IMR-90 (cell line): ENCODE measurements around the gene POLRMT.

Source experiments
- CEBPB ChIP-seq: IDR thresholded peaks from 2 replicates; pipeline ENCODE4 v1.6.1; 2012; ENCODE audit warnings: low read depth, low read length, improper control_type of control experiment
- CHD1 ChIP-seq: IDR thresholded peaks from 2 replicates; pipeline ENCODE4 v1.6.1; 2012; ENCODE audit warnings: low read depth, low read length, improper control_type of control experiment
- FOS ChIP-seq: fragments of 150-350 bp; IDR thresholded peaks from 2 replicates; pipeline ENCODE4 v1.6.1; 2016; ENCODE audit warnings: low read depth, low read length
- MAFK ChIP-seq: IDR thresholded peaks from 2 replicates; pipeline ENCODE4 v1.6.1; 2012; ENCODE audit warnings: low read depth, low read length, improper control_type of control experiment
- MAZ ChIP-seq: IDR thresholded peaks from 2 replicates; pipeline ENCODE4 v1.6.1; 2012; ENCODE audit warnings: low read depth, mild to moderate bottlenecking, low read length, improper control_type of control experiment, moderate library complexity, borderline replicate concordance
- MXI1 ChIP-seq: IDR thresholded peaks from 2 replicates; pipeline ENCODE4 v1.6.1; 2012; ENCODE audit warnings: low read depth, mild to moderate bottlenecking, low read length, moderate library complexity, borderline replicate concordance
- POLR2A ChIP-seq: IDR thresholded peaks from 2 replicates; pipeline ENCODE4 v1.6.1; 2012; ENCODE audit warnings: mild to moderate bottlenecking, low read depth, low read length
- RCOR1 ChIP-seq: IDR thresholded peaks from 2 replicates; pipeline ENCODE4 v1.6.1; 2012; ENCODE audit warnings: mild to moderate bottlenecking, low read length, improper control_type of control experiment; ENCODE audit not compliant: insufficient replicate concordance
- RFX5 ChIP-seq: IDR thresholded peaks from 2 replicates; pipeline ENCODE4 v1.8.0; 2012; ENCODE audit warnings: low read depth, mild to moderate bottlenecking, low read length, moderate library complexity
- SMC3 ChIP-seq: fragments of 150-350 bp; IDR thresholded peaks from 2 replicates; pipeline ENCODE4 v1.6.1; 2016; ENCODE audit warnings: low read depth, mild to moderate bottlenecking, antibody characterized with exemption, low read length, moderate library complexity
- TF ChIP-seq, protein P1 (sequence below): conservative IDR thresholded peaks from 2 replicates; pipeline ENCODE4 v1.5.1; 2012; ENCODE audit warnings: mild to moderate bottlenecking, low read depth, low read length, improper control_type of control experiment
- TF ChIP-seq, protein P2 (sequence below): fragments of 150-350 bp; IDR thresholded peaks from 2 replicates; pipeline ENCODE4 v1.6.1; 2017; ENCODE audit warnings: mild to moderate bottlenecking, antibody characterized with exemption, low read length, low read depth

DNA sequence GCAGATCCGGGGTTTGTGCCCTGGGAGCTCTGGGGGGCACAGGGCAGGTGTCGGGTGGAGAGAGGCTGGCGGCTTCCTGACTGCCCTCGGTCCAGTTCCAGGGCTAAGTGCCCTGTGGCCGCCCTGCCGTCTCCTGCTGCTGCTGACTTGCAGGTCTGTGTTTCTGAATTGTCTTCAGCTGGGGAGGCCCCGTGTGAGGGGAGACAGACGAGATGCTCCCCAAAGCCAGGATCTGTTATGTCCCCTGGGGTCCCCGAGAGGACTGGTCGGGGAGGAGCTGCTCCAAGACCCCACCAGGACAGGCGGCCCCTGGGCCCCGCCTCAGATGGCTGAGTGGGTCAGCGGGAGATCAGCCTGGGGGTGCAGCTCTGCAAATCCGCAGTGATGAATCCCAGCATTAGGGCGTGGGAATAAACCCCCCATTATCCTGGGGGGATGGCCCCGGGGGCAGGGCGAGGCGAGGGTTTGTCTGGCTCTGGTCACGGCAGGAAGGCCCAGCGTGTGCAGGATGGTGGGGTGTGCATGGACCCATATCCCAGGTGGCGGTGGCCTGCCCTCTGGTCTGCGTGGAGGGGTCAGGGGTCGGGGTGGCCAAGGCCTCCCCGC lies 39.0 kb downstream of the POLRMT start:
- TF ChIP-seq POLR2A: no peak
- TF ChIP-seq, protein P1, sequence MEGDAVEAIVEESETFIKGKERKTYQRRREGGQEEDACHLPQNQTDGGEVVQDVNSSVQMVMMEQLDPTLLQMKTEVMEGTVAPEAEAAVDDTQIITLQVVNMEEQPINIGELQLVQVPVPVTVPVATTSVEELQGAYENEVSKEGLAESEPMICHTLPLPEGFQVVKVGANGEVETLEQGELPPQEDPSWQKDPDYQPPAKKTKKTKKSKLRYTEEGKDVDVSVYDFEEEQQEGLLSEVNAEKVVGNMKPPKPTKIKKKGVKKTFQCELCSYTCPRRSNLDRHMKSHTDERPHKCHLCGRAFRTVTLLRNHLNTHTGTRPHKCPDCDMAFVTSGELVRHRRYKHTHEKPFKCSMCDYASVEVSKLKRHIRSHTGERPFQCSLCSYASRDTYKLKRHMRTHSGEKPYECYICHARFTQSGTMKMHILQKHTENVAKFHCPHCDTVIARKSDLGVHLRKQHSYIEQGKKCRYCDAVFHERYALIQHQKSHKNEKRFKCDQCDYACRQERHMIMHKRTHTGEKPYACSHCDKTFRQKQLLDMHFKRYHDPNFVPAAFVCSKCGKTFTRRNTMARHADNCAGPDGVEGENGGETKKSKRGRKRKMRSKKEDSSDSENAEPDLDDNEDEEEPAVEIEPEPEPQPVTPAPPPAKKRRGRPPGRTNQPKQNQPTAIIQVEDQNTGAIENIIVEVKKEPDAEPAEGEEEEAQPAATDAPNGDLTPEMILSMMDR: no peak
- no peak for TF ChIP-seq MXI1
- no peak for TF ChIP-seq MAFK
- no peak for TF ChIP-seq RFX5
- no peak for TF ChIP-seq SMC3
- TF ChIP-seq, protein P2, sequence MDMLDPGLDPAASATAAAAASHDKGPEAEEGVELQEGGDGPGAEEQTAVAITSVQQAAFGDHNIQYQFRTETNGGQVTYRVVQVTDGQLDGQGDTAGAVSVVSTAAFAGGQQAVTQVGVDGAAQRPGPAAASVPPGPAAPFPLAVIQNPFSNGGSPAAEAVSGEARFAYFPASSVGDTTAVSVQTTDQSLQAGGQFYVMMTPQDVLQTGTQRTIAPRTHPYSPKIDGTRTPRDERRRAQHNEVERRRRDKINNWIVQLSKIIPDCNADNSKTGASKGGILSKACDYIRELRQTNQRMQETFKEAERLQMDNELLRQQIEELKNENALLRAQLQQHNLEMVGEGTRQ: no peak
- no peak for TF ChIP-seq RCOR1
- no peak for TF ChIP-seq MAZ
- TF ChIP-seq CEBPB: no peak
- no peak for TF ChIP-seq FOS
- TF ChIP-seq CHD1: no peak
